ENCODE data around the gene ZBTB45. TPM values are rescaled to one million over a fixed set of nuclear protein-coding genes. Genes with fewer than 3 reads are reported as not detected.
A peak's percentile ranks its signal among the peaks of the same experiment; 100 is the strongest.
"Not testable (repeated sequence)": the region's sequence is repeated elsewhere in the genome, so short reads cannot be mapped to it uniquely, and the experiment has no call there.

Gene ZBTB45
- total and polyA plus RNA-seq, 2 donors = 2.8 to 7.2 TPM

DNA sequence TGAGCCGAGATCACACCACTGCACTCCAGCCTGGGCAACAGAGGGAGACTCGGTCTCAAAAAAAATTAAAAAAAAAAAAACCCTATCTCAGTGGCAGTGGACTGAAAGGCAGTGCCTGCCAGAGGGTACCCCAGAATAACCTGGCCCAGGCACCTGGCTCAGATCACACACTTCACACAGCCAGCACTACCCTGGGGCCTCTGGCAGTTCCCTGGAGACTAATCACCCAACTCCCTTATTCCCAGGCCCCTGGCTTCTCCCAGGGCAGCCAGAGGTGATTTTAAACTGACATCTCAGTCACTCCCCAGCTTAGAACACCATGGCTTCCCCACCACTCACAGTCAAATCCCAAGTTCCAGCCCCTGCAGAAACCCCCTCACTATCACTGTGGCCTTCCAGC lies 4.4 kb downstream of the ZBTB45 start:
- DNase-seq (ENCODE audit: low read depth in 6 of 9, low spot score in 9 of 9) = no peak
- Histone ChIP-seq H3K4me3 (ENCODE audit: low read length in 2 of 2) (no peak overlapping the region), H3K36me3 (ENCODE audit: control insufficient read depth in 2 of 2, insufficient read depth in 2 of 2, low read length in 1 of 2) (peaks cover 18 to 21% of the 10 kb centered on the region in 2 donors), H3K9me3 (ENCODE audit: control insufficient read depth in 2 of 2, insufficient read depth in 1 of 2, low read length in 1 of 2) (peaks cover 2 to 4% of the 10 kb centered on the region in 2 donors), H3K27ac (ENCODE audit: low read depth in 1 of 2, low read length in 1 of 2) (no peak overlapping the region), H3K27me3 (ENCODE audit: control insufficient read depth in 2 of 2, insufficient read depth in 1 of 2, low read length in 1 of 2) (no peaks in the 10 kb centered on the region), H3K4me1 (ENCODE audit: control insufficient read depth in 2 of 2, insufficient read depth in 2 of 2, low read length in 2 of 2) (peaks cover 17 to 30% of the 10 kb centered on the region in 2 donors)
- 98% methylated on average over 2 of the region's 2 CpGs for WGBS

DNA sequence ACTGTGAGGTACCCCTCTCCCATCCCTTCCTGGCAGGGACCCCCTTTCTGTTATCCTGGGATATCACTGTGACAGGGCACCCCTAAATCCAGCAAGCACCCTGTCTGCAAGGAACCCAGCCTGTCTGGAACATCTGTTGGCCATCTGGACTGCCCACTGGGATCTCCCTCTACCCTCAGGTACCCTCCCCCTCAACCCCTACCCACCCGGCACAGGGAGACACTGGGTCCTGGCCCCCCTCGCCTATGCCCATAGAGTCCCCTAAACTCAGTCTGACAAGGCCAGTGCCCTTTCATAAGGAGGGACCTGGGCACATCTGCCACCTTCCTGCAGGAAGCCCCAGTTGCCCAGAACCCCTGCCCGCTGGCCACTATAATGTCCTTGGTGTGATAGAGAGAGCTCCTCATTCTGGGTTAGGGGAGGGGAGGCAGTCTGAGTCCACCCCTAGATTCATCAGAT lies 5.0 kb downstream of the ZBTB45 start:
- peaks cover 17 to 26% of the 10 kb centered on the region in 2 donors for H3K4me1 ChIP-seq (ENCODE audit: control insufficient read depth in 2 of 2, insufficient read depth in 2 of 2, low read length in 2 of 2)
- no peak overlapping the region for H3K27ac ChIP-seq (ENCODE audit: low read depth in 1 of 2, low read length in 1 of 2)
- H3K36me3 ChIP-seq (ENCODE audit: control insufficient read depth in 2 of 2, insufficient read depth in 2 of 2, low read length in 1 of 2) = peaks cover 18 to 21% of the 10 kb centered on the region in 2 donors
- no peak for DNase-seq (ENCODE audit: low read depth in 6 of 9, low spot score in 9 of 9)
- 85% methylated on average over 3 of the region's 3 CpGs for WGBS
- peaks cover 2 to 4% of the 10 kb centered on the region in 2 donors for H3K9me3 ChIP-seq (ENCODE audit: control insufficient read depth in 2 of 2, insufficient read depth in 1 of 2, low read length in 1 of 2)
- peak overlapping the region in 1 of 2 donors; percentile 42 for H3K4me3 ChIP-seq (ENCODE audit: low read length in 2 of 2)
- no peaks in the 10 kb centered on the region for H3K27me3 ChIP-seq (ENCODE audit: control insufficient read depth in 2 of 2, insufficient read depth in 1 of 2, low read length in 1 of 2)

GRCh38 chr19:58513694-58514563 lies 5.7 kb downstream of the ZBTB45 start:
- H3K36me3 ChIP-seq (ENCODE audit: control insufficient read depth in 2 of 2, insufficient read depth in 2 of 2, low read length in 1 of 2) = peaks cover 18 to 21% of the 10 kb centered on the region in 2 donors
- H3K9me3 ChIP-seq (ENCODE audit: control insufficient read depth in 2 of 2, insufficient read depth in 1 of 2, low read length in 1 of 2) = peaks cover 2 to 4% of the 10 kb centered on the region in 2 donors
- WGBS = 9% methylated on average over 66 of the region's 66 CpGs
- DNase-seq (ENCODE audit: low read depth in 6 of 9, low spot score in 9 of 9) = peak; percentile 76 to 98 (median 90)
- H3K27me3 ChIP-seq (ENCODE audit: control insufficient read depth in 2 of 2, insufficient read depth in 1 of 2, low read length in 1 of 2) = no peaks in the 10 kb centered on the region
- peak overlapping the region; percentile 6 to 55 for H3K27ac ChIP-seq (ENCODE audit: low read depth in 1 of 2, low read length in 1 of 2)
- peak overlapping the region; percentile 42 to 48 for H3K4me3 ChIP-seq (ENCODE audit: low read length in 2 of 2)
- peaks cover 17 to 25% of the 10 kb centered on the region in 2 donors for H3K4me1 ChIP-seq (ENCODE audit: control insufficient read depth in 2 of 2, insufficient read depth in 2 of 2, low read length in 2 of 2)

- peaks cover 2 to 3% of the 10 kb centered on the region in 2 donors for H3K9me3 ChIP-seq (ENCODE audit: control insufficient read depth in 2 of 2, insufficient read depth in 1 of 2, low read length in 1 of 2)
- no peak for DNase-seq (ENCODE audit: low read depth in 6 of 9, low spot score in 9 of 9)
- 95% methylated on average over 10 of the region's 10 CpGs for WGBS
- H3K27ac ChIP-seq (ENCODE audit: low read depth in 1 of 2, low read length in 1 of 2) = peak overlapping the region in 1 of 2 donors; percentile 55
- H3K36me3 ChIP-seq (ENCODE audit: control insufficient read depth in 2 of 2, insufficient read depth in 2 of 2, low read length in 1 of 2) = peaks cover 18 to 21% of the 10 kb centered on the region in 2 donors
- H3K4me3 ChIP-seq (ENCODE audit: low read length in 2 of 2) = no peak overlapping the region
- peaks cover 11 to 18% of the 10 kb centered on the region in 2 donors for H3K4me1 ChIP-seq (ENCODE audit: control insufficient read depth in 2 of 2, insufficient read depth in 2 of 2, low read length in 2 of 2)
- H3K27me3 ChIP-seq (ENCODE audit: control insufficient read depth in 2 of 2, insufficient read depth in 1 of 2, low read length in 1 of 2) = no peaks in the 10 kb centered on the region
Observed at GRCh38 chr19:58513213-58513693, 6.4 kb downstream of the ZBTB45 start.

- peaks cover 7 to 14% of the 10 kb centered on the region in 2 donors for H3K4me1 ChIP-seq (ENCODE audit: control insufficient read depth in 2 of 2, insufficient read depth in 2 of 2, low read length in 2 of 2)
- H3K27ac ChIP-seq (ENCODE audit: low read depth in 1 of 2, low read length in 1 of 2) = no peak within 1 kb of the TSS
- H3K27me3 ChIP-seq (ENCODE audit: control insufficient read depth in 2 of 2, insufficient read depth in 1 of 2, low read length in 1 of 2) = no peaks in the 10 kb centered on the region
- peaks cover 10 to 11% of the 10 kb centered on the region in 2 donors for H3K36me3 ChIP-seq (ENCODE audit: control insufficient read depth in 2 of 2, insufficient read depth in 2 of 2, low read length in 1 of 2)
- no peak within 1 kb of the TSS for H3K4me3 ChIP-seq (ENCODE audit: low read length in 2 of 2)
- WGBS = 96% methylated on average over 25 of the region's 25 CpGs
- no peak for DNase-seq (ENCODE audit: low read depth in 6 of 9, low spot score in 9 of 9)
- H3K9me3 ChIP-seq (ENCODE audit: control insufficient read depth in 2 of 2, insufficient read depth in 1 of 2, low read length in 1 of 2) = peaks cover 0 to 11% of the 10 kb centered on the region in 2 donors
Observed at GRCh38 chr19:58511353-58512208, 8.0 kb downstream of the ZBTB45 start, which contains the start of gene SLC27A5. TSS of gene SLC27A5 (minus strand) at chr19:58511992. CDS start at chr19:58511955, 37 bp downstream.

DNA sequence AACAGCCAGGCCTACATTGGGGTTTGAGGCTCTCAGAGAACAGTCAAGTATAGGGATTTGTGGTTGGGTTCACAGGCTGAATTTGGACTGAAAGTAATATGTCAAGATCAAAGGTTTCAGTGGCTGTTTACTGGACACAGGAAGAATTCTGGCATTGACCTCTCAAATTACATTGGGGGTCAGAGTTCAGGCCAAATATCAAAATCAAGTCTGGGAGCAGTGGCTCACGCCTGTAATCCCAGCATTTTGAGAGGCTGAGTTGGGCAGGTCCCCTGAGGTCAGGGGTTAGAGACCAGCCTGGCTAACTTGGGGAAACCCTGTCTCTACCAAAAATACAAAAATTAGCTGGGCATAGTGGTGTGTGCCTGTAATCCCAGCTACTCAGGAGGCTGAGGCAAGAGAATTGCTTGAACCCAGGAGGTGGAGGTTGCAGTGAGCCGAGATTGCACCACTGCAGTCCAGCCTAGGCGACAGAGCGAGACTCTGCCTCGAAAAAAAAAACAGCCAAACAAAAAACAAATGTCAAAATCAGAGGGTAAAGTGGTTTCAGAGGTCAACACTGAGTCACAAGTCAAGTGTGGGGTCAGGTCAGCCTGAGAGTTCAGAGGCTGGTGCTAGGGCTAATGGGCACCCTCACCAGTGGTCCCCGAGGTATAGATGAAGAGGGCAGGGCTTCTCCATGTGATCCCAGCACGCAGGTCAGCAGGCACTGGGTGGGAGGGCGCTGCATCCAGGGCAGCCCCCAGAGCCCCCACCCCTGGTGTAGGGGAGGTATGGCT lies 9.3 kb downstream of the ZBTB45 start:
- Histone ChIP-seq H3K27ac (ENCODE audit: low read depth in 1 of 2, low read length in 1 of 2) (no peak overlapping the region), H3K27me3 (ENCODE audit: control insufficient read depth in 2 of 2, insufficient read depth in 1 of 2, low read length in 1 of 2) (no peaks in the 10 kb centered on the region), H3K4me1 (ENCODE audit: control insufficient read depth in 2 of 2, insufficient read depth in 2 of 2, low read length in 2 of 2) (peaks cover 7 to 12% of the 10 kb centered on the region in 2 donors), H3K9me3 (ENCODE audit: control insufficient read depth in 2 of 2, insufficient read depth in 1 of 2, low read length in 1 of 2) (peaks cover 0 to 11% of the 10 kb centered on the region in 2 donors), H3K4me3 (ENCODE audit: low read length in 2 of 2) (no peak overlapping the region), H3K36me3 (ENCODE audit: control insufficient read depth in 2 of 2, insufficient read depth in 2 of 2, low read length in 1 of 2) (no peaks in the 10 kb centered on the region)
- no peak for DNase-seq (ENCODE audit: low read depth in 6 of 9, low spot score in 9 of 9)
- 93% methylated on average over 8 of the region's 8 CpGs for WGBS

DNA sequence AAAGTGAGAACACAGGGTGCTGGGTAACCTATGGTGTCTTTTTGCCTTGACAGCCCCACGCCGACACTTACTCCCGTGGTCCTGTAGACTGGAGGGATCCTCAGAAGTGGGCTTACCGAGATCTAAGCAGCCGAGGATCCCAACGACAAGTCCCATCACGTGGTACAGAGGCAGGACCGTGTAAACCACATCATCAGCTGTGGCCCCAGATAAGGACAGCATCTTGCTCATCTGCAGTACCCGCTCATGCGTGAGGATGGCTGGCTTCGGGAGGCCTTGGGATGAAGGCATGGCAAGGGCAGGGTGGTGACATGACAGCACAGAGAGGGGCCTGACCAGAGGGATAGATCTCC lies 9.9 kb downstream of the ZBTB45 start:
- Histone ChIP-seq H3K9me3 (ENCODE audit: control insufficient read depth in 2 of 2, insufficient read depth in 1 of 2, low read length in 1 of 2) (peaks cover 0 to 11% of the 10 kb centered on the region in 2 donors), H3K4me3 (ENCODE audit: low read length in 2 of 2) (no peak overlapping the region), H3K36me3 (ENCODE audit: control insufficient read depth in 2 of 2, insufficient read depth in 2 of 2, low read length in 1 of 2) (no peaks in the 10 kb centered on the region), H3K4me1 (ENCODE audit: control insufficient read depth in 2 of 2, insufficient read depth in 2 of 2, low read length in 2 of 2) (peaks cover 7 to 12% of the 10 kb centered on the region in 2 donors), H3K27ac (ENCODE audit: low read depth in 1 of 2, low read length in 1 of 2) (no peak overlapping the region), H3K27me3 (ENCODE audit: control insufficient read depth in 2 of 2, insufficient read depth in 1 of 2, low read length in 1 of 2) (no peaks in the 10 kb centered on the region)
- WGBS = 94% methylated on average over 11 of the region's 11 CpGs
- no peak for DNase-seq (ENCODE audit: low read depth in 6 of 9, low spot score in 9 of 9)

DNA sequence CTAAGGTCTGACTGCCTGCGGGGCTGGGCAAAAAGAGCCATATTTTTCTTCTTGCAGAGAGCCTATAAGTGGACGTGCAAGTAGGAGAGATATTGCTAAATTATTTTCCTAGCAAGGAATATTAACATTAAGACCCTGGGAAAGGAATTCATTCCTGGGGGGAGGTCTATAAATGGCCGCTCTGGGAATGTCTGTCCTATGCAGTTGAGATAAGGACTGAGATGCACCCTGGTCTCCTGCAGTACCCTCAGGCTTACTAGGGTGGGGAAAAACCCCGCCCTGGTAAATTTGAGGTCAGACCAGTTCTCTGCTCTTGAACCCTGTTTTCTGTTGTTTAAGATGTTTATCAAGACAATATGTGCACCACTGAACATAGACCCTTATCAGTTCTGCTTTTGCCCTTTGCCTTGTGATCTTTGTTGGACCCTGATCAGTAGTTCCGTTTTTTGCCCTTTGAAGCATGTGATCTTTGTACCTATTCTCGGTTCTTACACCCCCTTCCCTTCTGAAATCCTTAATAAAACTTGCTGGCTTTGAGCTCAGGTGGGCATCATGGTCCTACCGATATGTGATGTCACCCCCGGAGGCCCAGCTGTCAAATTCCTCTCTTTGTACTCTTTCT lies 11.9 kb downstream of the ZBTB45 start:
- not testable (repeated sequence) for H3K27ac ChIP-seq (ENCODE audit: low read depth in 1 of 2, low read length in 1 of 2); H3K4me3 ChIP-seq (ENCODE audit: low read length in 2 of 2); H3K4me1 ChIP-seq (ENCODE audit: control insufficient read depth in 2 of 2, insufficient read depth in 2 of 2, low read length in 2 of 2); H3K27me3 ChIP-seq (ENCODE audit: control insufficient read depth in 2 of 2, insufficient read depth in 1 of 2, low read length in 1 of 2); H3K36me3 ChIP-seq (ENCODE audit: control insufficient read depth in 2 of 2, insufficient read depth in 2 of 2, low read length in 1 of 2); DNase-seq (ENCODE audit: low read depth in 6 of 9, low spot score in 9 of 9)
- 80% methylated on average over 8 of the region's 8 CpGs for WGBS
- peaks cover 0 to 11% of the 10 kb centered on the region in 2 donors for H3K9me3 ChIP-seq (ENCODE audit: control insufficient read depth in 2 of 2, insufficient read depth in 1 of 2, low read length in 1 of 2)

Data from thymus (tissue), 11 donors.